ENCODE data around the gene PAX2.

Gene PAX2

GRCh38 chr10:100791369-100792058, 46.1 kb downstream of the PAX2 start (continued):
- TF ChIP-seq CSRNP3 (CRISPR knock-in tag; IDR thresholded peaks at IDR 0.05): no peak
- TF ChIP-seq ISL1 (CRISPR knock-in tag; IDR thresholded peaks at IDR 0.05): no peak
- TF ChIP-seq OSR1 (CRISPR knock-in tag; IDR thresholded peaks at IDR 0.05): no peak
- no peak for TF ChIP-seq ESRRG (CRISPR knock-in tag; IDR thresholded peaks at IDR 0.05)
- TF ChIP-seq ZC3H10 (CRISPR knock-in tag; IDR thresholded peaks at IDR 0.05): no peak
- TF ChIP-seq ZFP3 (CRISPR knock-in tag; IDR thresholded peaks at IDR 0.05): no peak

- TF ChIP-seq CREB5 (CRISPR knock-in tag; IDR thresholded peaks at IDR 0.05; ENCODE audit: low read depth): no peak
- no peak for TF ChIP-seq GLIS3 (CRISPR knock-in tag; IDR thresholded peaks at IDR 0.05)
- no peak for TF ChIP-seq ZFP30 (CRISPR knock-in tag; IDR thresholded peaks at IDR 0.05)
- TF ChIP-seq CSRNP3 (CRISPR knock-in tag; IDR thresholded peaks at IDR 0.05): no peak
- TF ChIP-seq ARNTL (CRISPR knock-in tag; IDR thresholded peaks at IDR 0.05; ENCODE audit: borderline replicate concordance, low read depth): no peak
- no peak for TF ChIP-seq ZFP3 (CRISPR knock-in tag; IDR thresholded peaks at IDR 0.05)
- TF ChIP-seq ZC3H10 (CRISPR knock-in tag; IDR thresholded peaks at IDR 0.05): no peak
- no peak for TF ChIP-seq PATZ1 (CRISPR knock-in tag; IDR thresholded peaks at IDR 0.05; ENCODE audit: borderline replicate concordance)
- no peak for TF ChIP-seq ESRRG (CRISPR knock-in tag; IDR thresholded peaks at IDR 0.05)
- no peak for TF ChIP-seq OSR1 (CRISPR knock-in tag; IDR thresholded peaks at IDR 0.05)
- no peak for TF ChIP-seq ZNF8 (CRISPR knock-in tag; IDR thresholded peaks at IDR 0.05)
- TF ChIP-seq SNAI2 (CRISPR knock-in tag; IDR thresholded peaks at IDR 0.05): no peak
- TF ChIP-seq TSHZ2 (CRISPR knock-in tag; IDR thresholded peaks at IDR 0.05): no peak
- TF ChIP-seq RARB (CRISPR knock-in tag; IDR thresholded peaks at IDR 0.05): no peak
Measured at GRCh38 chr10:100792574-100792973, 47.2 kb downstream of the PAX2 start.

GRCh38 chr10:100793055-100793454, 47.7 kb downstream of the PAX2 start:
- ATAC-seq: no peak
- TF ChIP-seq TSHZ2 (CRISPR knock-in tag; IDR thresholded peaks at IDR 0.05) (no peak), ESRRG (CRISPR knock-in tag; IDR thresholded peaks at IDR 0.05) (no peak), TCF4 (CRISPR knock-in tag; IDR thresholded peaks at IDR 0.05; ENCODE audit: borderline replicate concordance) (no peak), CREB5 (CRISPR knock-in tag; IDR thresholded peaks at IDR 0.05; ENCODE audit: low read depth) (no peak), ZNF565 (CRISPR knock-in tag; conservative IDR thresholded peaks at IDR 0.05; ENCODE audit: low read depth) (no peak), ZFP30 (CRISPR knock-in tag; IDR thresholded peaks at IDR 0.05) (no peak), OSR1 (CRISPR knock-in tag; IDR thresholded peaks at IDR 0.05) (no peak), CSDC2 (CRISPR knock-in tag; IDR thresholded peaks at IDR 0.05) (no peak), SNAI2 (CRISPR knock-in tag; IDR thresholded peaks at IDR 0.05) (no peak), PPARA (CRISPR knock-in tag; IDR thresholded peaks at IDR 0.05; ENCODE audit: borderline replicate concordance) (no peak), ZFP3 (CRISPR knock-in tag; IDR thresholded peaks at IDR 0.05) (no peak), POU6F1 (CRISPR knock-in tag; IDR thresholded peaks at IDR 0.05; ENCODE audit: borderline replicate concordance, low read depth) (no peak), BACH2 (CRISPR knock-in tag; IDR thresholded peaks at IDR 0.05; ENCODE audit: borderline replicate concordance) (no peak), RARB (CRISPR knock-in tag; IDR thresholded peaks at IDR 0.05) (no peak)

More at GRCh38 chr10:100792574-100792973, 47.2 kb downstream of the PAX2 start:
- no peak for ATAC-seq

All from SK-N-SH treated with all-trans-retinoic acid at 6 μM for 48 hours (cell line).